Measurements from ENCODE around the gene SYT5. TPM values are rescaled to one million over a fixed set of nuclear protein-coding genes. Genes with fewer than 3 reads are reported as not detected.

The SYT5 gene
- total and polyA plus RNA-seq, 2 of the 13 experiments (the other 11 are each of a cell fraction or from before 2014, with no cell fraction given) = not detected

- TF ChIP-seq ZNF205 (CRISPR knock-in tag; IDR thresholded peaks at IDR 0.05) (peak; percentile 49; the same call in 1 of the 2 replicates), ZSCAN21 (CRISPR knock-in tag; IDR thresholded peaks at IDR 0.05; ENCODE audit: borderline replicate concordance) (peak; percentile 59; the same call in 1 of the 2 replicates), POGK (CRISPR knock-in tag; conservative IDR thresholded peaks at IDR 0.05) (no peak), HDAC6 (IDR thresholded peaks at IDR 0.05; ENCODE audit: low read depth, low read length) (no peak), TBX2 (CRISPR knock-in tag; IDR thresholded peaks at IDR 0.05; ENCODE audit: borderline replicate concordance) (peak; percentile 84), ZNF337 (CRISPR knock-in tag; IDR thresholded peaks at IDR 0.05; ENCODE audit: borderline replicate concordance, low read depth) (peak; percentile 86; the same call in 1 of the 2 replicates), NR1H2 (CRISPR knock-in tag; IDR thresholded peaks at IDR 0.05; ENCODE audit: borderline replicate concordance, low read depth) (no peak), ZNF782 (CRISPR knock-in tag; IDR thresholded peaks at IDR 0.05; ENCODE audit: borderline replicate concordance) (no peak), MXD3 (CRISPR knock-in tag; IDR thresholded peaks at IDR 0.05) (0 out of 2 replicates have a peak, but pooled peaks have one; percentile 51), DNMT1 (CRISPR knock-in tag; IDR thresholded peaks at IDR 0.05) (no peak), TRIM24 (CRISPR knock-in tag; IDR thresholded peaks at IDR 0.05) (no peak), GLMP (CRISPR knock-in tag; IDR thresholded peaks at IDR 0.05; ENCODE audit: borderline replicate concordance) (no peak), ZFYVE20 (CRISPR knock-in tag; IDR thresholded peaks at IDR 0.05; ENCODE audit: borderline replicate concordance, low read depth) (no peak), HIVEP1 (CRISPR knock-in tag; IDR thresholded peaks at IDR 0.05) (peak; percentile 87), SOX5 (CRISPR knock-in tag; IDR thresholded peaks at IDR 0.05; ENCODE audit: borderline replicate concordance) (peak; percentile 78), DDIT3 (CRISPR knock-in tag; IDR thresholded peaks at IDR 0.05) (no peak), NCOA2 (CRISPR knock-in tag; IDR thresholded peaks at IDR 0.05) (peak; percentile 75), NR3C1 (CRISPR knock-in tag; IDR thresholded peaks at IDR 0.05) (no peak), FOXP4 (CRISPR knock-in tag; IDR thresholded peaks at IDR 0.05) (peak; percentile 77), TAF15 (IDR thresholded peaks at IDR 0.05; ENCODE audit: low read depth, low read length, poor library complexity, severe bottlenecking) (no peak), ISL2 (CRISPR knock-in tag; IDR thresholded peaks at IDR 0.05) (no peak; the same call in 1 of the 2 replicates)
Measured at GRCh38 chr19:55206664-55207500, 26.8 kb upstream of the SYT5 start (continued).
